HepG2 (cell line): ENCODE measurements around the gene NPAS2. TPM values are rescaled to one million over a fixed set of nuclear protein-coding genes. Genes with fewer than 3 reads are reported as not detected.

Experiments
- ATAC-seq: fragments of 200-7000 bp; cut with Tn5 transposase; 3 replicates; pipeline ENCODE4 v1.9.1; 2020; ENCODE audit warnings: mild to moderate bottlenecking, moderate library complexity
- BruUV-seq: library from RNA; stranded (reverse); fragments of 400-500 nt; replicated peaks from 2 replicates; lab custom pipeline; 2021; lab: Mats Ljungman, UMichigan
- CTCF ChIA-PET: fragments of 300-600 bp; formaldehyde crosslinking; extraction: SDS; loops from one replicate; lab custom pipeline; 2021; ENCODE audit warnings: low total read pairs, inconsistent platforms, low intra/inter-chr PET ratio; lab: Yijun Ruan, JAX
- POLR2A ChIA-PET: fragments of 350-600 bp; sonication (Branson Sonifier 250); formaldehyde crosslinking; loops from one replicate; lab custom pipeline; 2020; ENCODE audit warnings: antibody characterized with exemption, inconsistent platforms; lab: Yijun Ruan, JAX
- DNase-seq: peaks from one replicate; pipeline ENCODE4 v3.0.0-alpha.2; 2015; ENCODE audit warnings: low spot score
- FAIRE-seq: peaks from 3 replicates; lab custom pipeline; 2011; peaks lifted over from hg19 to GRCh38; lab: Jason Lieb, UNC
- H2AFZ ChIP-seq: one replicate; pipeline ENCODE4 v1.6.1; 2011; ENCODE audit warnings: low read length, inconsistent platforms
- H3K27ac ChIP-seq: fragments of 300-600 bp; 3 replicates; pipeline ENCODE4 v1.8.0; 2011; ENCODE audit warnings: mixed run types, mild to moderate bottlenecking, mixed read lengths, low read length, inconsistent platforms; ENCODE audit not compliant: insufficient read depth; ENCODE audit errors: extremely low read length
- H3K27me3 ChIP-seq, 2 experiments: fragments of 200-600 bp in 1 of 2; 2 replicates in 1 of 2; 3 replicates in 1 of 2; pipeline versions ENCODE4 v1.6.0 to v1.8.0; 2011; ENCODE audit warnings: low read length in 2 of 2, mild to moderate bottlenecking in 2 of 2, moderate library complexity in 2 of 2, inconsistent platforms in 1 of 2; ENCODE audit not compliant: insufficient read depth in 2 of 2, control insufficient read depth in 1 of 2
- H3K36me3 ChIP-seq, 2 experiments: fragments of 200-600 bp in 1 of 2; replicated peaks in 1 of 2; 2 replicates in 1 of 2; 3 replicates in 1 of 2; pipeline versions ENCODE4 v1.5.1 to v1.8.0; 2011; ENCODE audit warnings: low read length in 2 of 2, inconsistent platforms in 1 of 2; ENCODE audit not compliant: insufficient read depth in 2 of 2, control insufficient read depth in 1 of 2
- H3K4me1 ChIP-seq: 2 replicates; pipeline ENCODE4 v1.5.1; 2012; ENCODE audit warnings: low read length, inconsistent platforms; ENCODE audit not compliant: insufficient read depth
- H3K4me2 ChIP-seq: 2 replicates; pipeline ENCODE4 v1.6.0; 2011; ENCODE audit warnings: low read depth, low read length, inconsistent platforms
- H3K4me3 ChIP-seq, 3 experiments: fragments of 200-600 bp in 1 of 3; sonication (generic), shearing (Covaris generic) in 1 of 3; replicated peaks in 1 of 3; 2 replicates each; pipeline ENCODE4 v1.5.1; 2011 to 2016; ENCODE audit warnings: low read length in 3 of 3, inconsistent platforms in 2 of 3, low read depth in 2 of 3, mild to moderate bottlenecking in 2 of 3, control low read depth in 1 of 3, mixed read lengths in 1 of 3; ENCODE audit not compliant: insufficient read depth in 1 of 3
- H3K79me2 ChIP-seq: one replicate; pipeline ENCODE4 v1.6.1; 2011; ENCODE audit warnings: low read length, inconsistent platforms; ENCODE audit not compliant: insufficient read depth
- H3K9ac ChIP-seq: 2 replicates; pipeline ENCODE4 v1.6.0; 2011; ENCODE audit warnings: mild to moderate bottlenecking, low read depth, low read length, inconsistent platforms; ENCODE audit not compliant: insufficient read depth
- H3K9me3 ChIP-seq: 2 replicates; pipeline ENCODE4 v1.5.1; 2012; ENCODE audit warnings: mild to moderate bottlenecking, low read length
- H4K20me1 ChIP-seq: 2 replicates; pipeline ENCODE4 v1.6.0; 2011; ENCODE audit warnings: inconsistent platforms, mild to moderate bottlenecking, low read length, moderate library complexity; ENCODE audit not compliant: insufficient read depth
- ETV6 ChIP-seq: sonication (generic); formaldehyde crosslinking; conservative IDR thresholded peaks from 2 replicates; pipeline ENCODE4 v1.4.0; 2020; ENCODE audit warnings: missing genetic modification reagents
- LCORL ChIP-seq, 2 experiments: fragments of 450-650 bp in 1 of 2; sonication (generic) in 1 of 2; formaldehyde crosslinking in 1 of 2; IDR thresholded peaks; 2 replicates each; pipeline versions ENCODE4 v1.5.0 to v1.6.1; 2017 to 2020; ENCODE audit warnings: antibody characterized with exemption in 1 of 2, missing genetic modification reagents in 1 of 2
- MED8 ChIP-seq: sonication (generic); formaldehyde crosslinking; IDR thresholded peaks from 2 replicates; pipeline ENCODE4 v1.8.1; 2023; ENCODE audit warnings: mild to moderate bottlenecking, missing genetic modification reagents; ENCODE audit not compliant: insufficient replicate concordance
- NCOA1 ChIP-seq: sonication (generic); formaldehyde crosslinking; IDR thresholded peaks from 2 replicates; pipeline ENCODE4 v1.9.0; 2021; ENCODE audit warnings: missing genetic modification reagents
- RNF2 ChIP-seq: fragments of 450-650 bp; conservative IDR thresholded peaks from 2 replicates; pipeline ENCODE4 v1.6.1; 2016; ENCODE audit warnings: low read depth
- SATB2 ChIP-seq: sonication (generic); formaldehyde crosslinking; IDR thresholded peaks from 2 replicates; pipeline ENCODE4 v1.5.0; 2020; ENCODE audit warnings: missing genetic modification reagents
- ZBTB20 ChIP-seq: sonication (generic); formaldehyde crosslinking; IDR thresholded peaks from 2 replicates; pipeline ENCODE4 v1.8.1; 2023; ENCODE audit warnings: missing genetic modification reagents, low read depth, mild to moderate bottlenecking, borderline replicate concordance
- ZBTB38 ChIP-seq: sonication (generic); formaldehyde crosslinking; IDR thresholded peaks from 2 replicates; pipeline ENCODE4 v1.5.1; 2020; ENCODE audit warnings: mild to moderate bottlenecking, missing genetic modification reagents
- WGBS: methylation state at CpG from one replicate; pipeline ENCODE4 v1.1.6; 2017; ENCODE audit warnings: low lambda C conversion rate; 5-methylcytosine and 5-hydroxymethylcytosine counted together
- in situ Hi-C: cut with HindIII; loops from 2 replicates; pipeline ENCODE4 v1.10.0; 2017; ENCODE audit warnings: low pct_unique_long_range_greater_than_20kb; ENCODE audit not compliant: extremely low pct_ligation_motif_present
- intact Hi-C: fragments of 100-400 bp; cut with micrococcal nuclease; formaldehyde crosslinking; loops from one replicate; pipeline ENCODE4 v1.10.0; 2022; ENCODE audit not compliant: unreplicated experiment
- polyA plus RNA-seq, 8 experiments: library from polyadenylated mRNA; depleted of rRNA in 3 of 8; stranded (reverse) in 7 of 8; unstranded in 1 of 8; fragments of >200 nt; fragmentation: Illumina TruSeq in 4 of 8; extraction: Trizol in 4 of 8; gene quantifications; 2 replicates each; pipeline versions ENCODE4 v1.2.1 to v1.2.3, GENCODE V29; 2011 to 2016; ENCODE audit warnings: low read depth in 4 of 8, missing spikeins in 1 of 8, mixed read lengths in 1 of 8; ENCODE audit not compliant: insufficient read depth in 1 of 8
- total RNA-seq, 5 experiments: library from RNA; depleted of rRNA; stranded (reverse); fragments of >200 nt; fragmentation: Illumina TruSeq; extraction: Trizol; gene quantifications; 2 replicates each; pipeline ENCODE4 v1.2.3, GENCODE V29; 2016; ENCODE audit warnings: low read depth in 1 of 5
- TF ChIP-seq, protein P1 (sequence below): sonication (generic); formaldehyde crosslinking; IDR thresholded peaks from 2 replicates; pipeline ENCODE4 v1.4.0; 2020; ENCODE audit warnings: mild to moderate bottlenecking, missing genetic modification reagents, borderline replicate concordance
- TF ChIP-seq, protein P2 (sequence below): IDR thresholded peaks from 2 replicates; pipeline ENCODE4 v1.6.1; 2012; ENCODE audit warnings: low read depth, low read length, improper control_type of control experiment
- TF ChIP-seq, protein P3 (sequence below): sonication (generic); formaldehyde crosslinking; IDR thresholded peaks from 2 replicates; pipeline ENCODE4 v1.4.0; 2020; ENCODE audit warnings: low read depth, mild to moderate bottlenecking, missing genetic modification reagents
- TF ChIP-seq, protein P4 (sequence below): sonication (generic); formaldehyde crosslinking; conservative IDR thresholded peaks from 2 replicates; pipeline ENCODE4 v1.4.0; 2020; ENCODE audit warnings: mild to moderate bottlenecking, missing genetic modification reagents, moderate library complexity
- TF ChIP-seq, protein P5 (sequence below): sonication (generic); IDR thresholded peaks from 2 replicates; pipeline ENCODE4 v1.6.1; 2016; ENCODE audit warnings: low read depth, borderline replicate concordance

The NPAS2 gene
- total and polyA plus RNA-seq, 2 of the 13 experiments (the other 11 are each of a cell fraction or from before 2014, with no cell fraction given) = 14.8 to 37.5 TPM

DNA sequence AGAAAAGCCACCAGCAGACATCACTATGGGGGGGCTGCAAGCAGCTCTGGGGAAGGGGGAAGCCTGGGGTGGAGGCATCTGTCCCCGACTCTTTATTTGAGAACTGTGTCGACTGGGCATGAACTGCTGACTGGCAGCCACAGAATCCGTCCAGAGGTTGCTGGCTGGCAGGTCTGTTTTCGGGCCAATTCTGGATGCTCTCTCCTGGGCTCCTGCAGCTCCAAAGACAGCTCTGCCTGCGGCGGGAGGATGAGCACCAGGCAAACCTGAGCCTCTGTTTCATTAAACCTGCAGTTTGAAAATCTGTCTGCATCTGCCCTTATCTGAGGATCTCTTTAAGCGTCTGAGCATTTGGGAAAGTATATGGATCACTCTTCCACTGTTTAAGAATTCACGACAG is 147.8 kb downstream of the NPAS2 start:
- CTCF ChIA-PET = no interaction called here
- no TSS peak for BruUV-seq
- Histone ChIP-seq H3K9ac (no peak overlapping the region), H3K27me3 (no peaks in the 10 kb centered on the region), H4K20me1 (no peaks in the 10 kb centered on the region), H3K9me3 (no peaks in the 10 kb centered on the region), H3K79me2 (no peaks in the 10 kb centered on the region), H3K36me3 (peaks cover 32 to 85% of the 10 kb centered on the region in 2 experiments), H3K4me3 (no peak overlapping the region), H2AFZ (no peak overlapping the region), H3K27ac (no peak overlapping the region), H3K4me2 (no peak overlapping the region), H3K4me1 (no peaks in the 10 kb centered on the region)
- 98% methylated on average over 8 of the region's 8 CpGs for WGBS
- in situ Hi-C loops (no loop called here), intact Hi-C loops (no loop called here)
- FAIRE-seq = no peak
- ATAC-seq = no peak
- DNase-seq = no peak
- POLR2A ChIA-PET = no interaction called here
- TF ChIP-seq, protein P1, sequence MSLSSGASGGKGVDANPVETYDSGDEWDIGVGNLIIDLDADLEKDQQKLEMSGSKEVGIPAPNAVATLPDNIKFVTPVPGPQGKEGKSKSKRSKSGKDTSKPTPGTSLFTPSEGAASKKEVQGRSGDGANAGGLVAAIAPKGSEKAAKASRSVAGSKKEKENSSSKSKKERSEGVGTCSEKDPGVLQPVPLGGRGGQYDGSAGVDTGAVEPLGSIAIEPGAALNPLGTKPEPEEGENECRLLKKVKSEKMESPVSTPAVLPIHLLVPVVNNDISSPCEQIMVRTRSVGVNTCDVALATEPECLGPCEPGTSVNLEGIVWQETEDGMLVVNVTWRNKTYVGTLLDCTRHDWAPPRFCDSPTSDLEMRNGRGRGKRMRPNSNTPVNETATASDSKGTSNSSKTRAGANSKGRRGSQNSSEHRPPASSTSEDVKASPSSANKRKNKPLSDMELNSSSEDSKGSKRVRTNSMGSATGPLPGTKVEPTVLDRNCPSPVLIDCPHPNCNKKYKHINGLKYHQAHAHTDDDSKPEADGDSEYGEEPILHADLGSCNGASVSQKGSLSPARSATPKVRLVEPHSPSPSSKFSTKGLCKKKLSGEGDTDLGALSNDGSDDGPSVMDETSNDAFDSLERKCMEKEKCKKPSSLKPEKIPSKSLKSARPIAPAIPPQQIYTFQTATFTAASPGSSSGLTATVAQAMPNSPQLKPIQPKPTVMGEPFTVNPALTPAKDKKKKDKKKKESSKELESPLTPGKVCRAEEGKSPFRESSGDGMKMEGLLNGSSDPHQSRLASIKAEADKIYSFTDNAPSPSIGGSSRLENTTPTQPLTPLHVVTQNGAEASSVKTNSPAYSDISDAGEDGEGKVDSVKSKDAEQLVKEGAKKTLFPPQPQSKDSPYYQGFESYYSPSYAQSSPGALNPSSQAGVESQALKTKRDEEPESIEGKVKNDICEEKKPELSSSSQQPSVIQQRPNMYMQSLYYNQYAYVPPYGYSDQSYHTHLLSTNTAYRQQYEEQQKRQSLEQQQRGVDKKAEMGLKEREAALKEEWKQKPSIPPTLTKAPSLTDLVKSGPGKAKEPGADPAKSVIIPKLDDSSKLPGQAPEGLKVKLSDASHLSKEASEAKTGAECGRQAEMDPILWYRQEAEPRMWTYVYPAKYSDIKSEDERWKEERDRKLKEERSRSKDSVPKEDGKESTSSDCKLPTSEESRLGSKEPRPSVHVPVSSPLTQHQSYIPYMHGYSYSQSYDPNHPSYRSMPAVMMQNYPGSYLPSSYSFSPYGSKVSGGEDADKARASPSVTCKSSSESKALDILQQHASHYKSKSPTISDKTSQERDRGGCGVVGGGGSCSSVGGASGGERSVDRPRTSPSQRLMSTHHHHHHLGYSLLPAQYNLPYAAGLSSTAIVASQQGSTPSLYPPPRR (CRISPR knock-in tag) = no peak
- TF ChIP-seq ZBTB20 (CRISPR knock-in tag) = no peak
- no peak for TF ChIP-seq LCORL (IDR thresholded peaks at IDR 0.05)
- no peak for TF ChIP-seq LCORL (CRISPR knock-in tag; IDR thresholded peaks at IDR 0.05)
- no peak for TF ChIP-seq RNF2
- TF ChIP-seq, protein P2, sequence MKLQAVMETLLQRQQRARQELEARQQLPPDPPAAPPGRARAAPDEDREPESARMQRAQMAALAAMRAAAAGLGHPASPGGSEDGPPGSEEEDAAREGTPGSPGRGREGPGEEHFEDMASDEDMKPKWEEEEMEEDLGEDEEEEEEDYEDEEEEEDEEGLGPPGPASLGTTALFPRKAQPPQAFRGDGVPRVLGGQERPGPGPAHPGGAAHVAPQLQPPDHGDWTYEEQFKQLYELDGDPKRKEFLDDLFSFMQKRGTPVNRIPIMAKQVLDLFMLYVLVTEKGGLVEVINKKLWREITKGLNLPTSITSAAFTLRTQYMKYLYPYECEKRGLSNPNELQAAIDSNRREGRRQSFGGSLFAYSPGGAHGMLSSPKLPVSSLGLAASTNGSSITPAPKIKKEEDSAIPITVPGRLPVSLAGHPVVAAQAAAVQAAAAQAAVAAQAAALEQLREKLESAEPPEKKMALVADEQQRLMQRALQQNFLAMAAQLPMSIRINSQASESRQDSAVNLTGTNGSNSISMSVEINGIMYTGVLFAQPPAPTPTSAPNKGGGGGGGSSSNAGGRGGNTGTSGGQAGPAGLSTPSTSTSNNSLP = no peak
- no peak for TF ChIP-seq MED8 (CRISPR knock-in tag)
- TF ChIP-seq ZBTB38 = no peak
- TF ChIP-seq, protein P3, sequence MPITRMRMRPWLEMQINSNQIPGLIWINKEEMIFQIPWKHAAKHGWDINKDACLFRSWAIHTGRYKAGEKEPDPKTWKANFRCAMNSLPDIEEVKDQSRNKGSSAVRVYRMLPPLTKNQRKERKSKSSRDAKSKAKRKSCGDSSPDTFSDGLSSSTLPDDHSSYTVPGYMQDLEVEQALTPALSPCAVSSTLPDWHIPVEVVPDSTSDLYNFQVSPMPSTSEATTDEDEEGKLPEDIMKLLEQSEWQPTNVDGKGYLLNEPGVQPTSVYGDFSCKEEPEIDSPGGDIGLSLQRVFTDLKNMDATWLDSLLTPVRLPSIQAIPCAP (CRISPR knock-in tag) = no peak
- TF ChIP-seq, protein P4, sequence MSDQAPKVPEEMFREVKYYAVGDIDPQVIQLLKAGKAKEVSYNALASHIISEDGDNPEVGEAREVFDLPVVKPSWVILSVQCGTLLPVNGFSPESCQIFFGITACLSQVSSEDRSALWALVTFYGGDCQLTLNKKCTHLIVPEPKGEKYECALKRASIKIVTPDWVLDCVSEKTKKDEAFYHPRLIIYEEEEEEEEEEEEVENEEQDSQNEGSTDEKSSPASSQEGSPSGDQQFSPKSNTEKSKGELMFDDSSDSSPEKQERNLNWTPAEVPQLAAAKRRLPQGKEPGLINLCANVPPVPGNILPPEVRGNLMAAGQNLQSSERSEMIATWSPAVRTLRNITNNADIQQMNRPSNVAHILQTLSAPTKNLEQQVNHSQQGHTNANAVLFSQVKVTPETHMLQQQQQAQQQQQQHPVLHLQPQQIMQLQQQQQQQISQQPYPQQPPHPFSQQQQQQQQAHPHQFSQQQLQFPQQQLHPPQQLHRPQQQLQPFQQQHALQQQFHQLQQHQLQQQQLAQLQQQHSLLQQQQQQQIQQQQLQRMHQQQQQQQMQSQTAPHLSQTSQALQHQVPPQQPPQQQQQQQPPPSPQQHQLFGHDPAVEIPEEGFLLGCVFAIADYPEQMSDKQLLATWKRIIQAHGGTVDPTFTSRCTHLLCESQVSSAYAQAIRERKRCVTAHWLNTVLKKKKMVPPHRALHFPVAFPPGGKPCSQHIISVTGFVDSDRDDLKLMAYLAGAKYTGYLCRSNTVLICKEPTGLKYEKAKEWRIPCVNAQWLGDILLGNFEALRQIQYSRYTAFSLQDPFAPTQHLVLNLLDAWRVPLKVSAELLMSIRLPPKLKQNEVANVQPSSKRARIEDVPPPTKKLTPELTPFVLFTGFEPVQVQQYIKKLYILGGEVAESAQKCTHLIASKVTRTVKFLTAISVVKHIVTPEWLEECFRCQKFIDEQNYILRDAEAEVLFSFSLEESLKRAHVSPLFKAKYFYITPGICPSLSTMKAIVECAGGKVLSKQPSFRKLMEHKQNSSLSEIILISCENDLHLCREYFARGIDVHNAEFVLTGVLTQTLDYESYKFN (CRISPR knock-in tag) = no peak
- TF ChIP-seq, protein P5, sequence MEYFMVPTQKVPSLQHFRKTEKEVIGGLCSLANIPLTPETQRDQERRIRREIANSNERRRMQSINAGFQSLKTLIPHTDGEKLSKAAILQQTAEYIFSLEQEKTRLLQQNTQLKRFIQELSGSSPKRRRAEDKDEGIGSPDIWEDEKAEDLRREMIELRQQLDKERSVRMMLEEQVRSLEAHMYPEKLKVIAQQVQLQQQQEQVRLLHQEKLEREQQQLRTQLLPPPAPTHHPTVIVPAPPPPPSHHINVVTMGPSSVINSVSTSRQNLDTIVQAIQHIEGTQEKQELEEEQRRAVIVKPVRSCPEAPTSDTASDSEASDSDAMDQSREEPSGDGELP = no peak
- no peak for TF ChIP-seq SATB2 (CRISPR knock-in tag)
- no peak for TF ChIP-seq ETV6 (CRISPR knock-in tag)
- TF ChIP-seq NCOA1 (CRISPR knock-in tag) = no peak
